K562 (cell line): ENCODE results near the gene EXOC4. TPM values are rescaled to one million over a fixed set of nuclear protein-coding genes. Genes with fewer than 3 reads are reported as not detected.

ENCODE experiments used
- ATAC-seq: fragments of 200-7000 bp; cut with Tn5 transposase; 3 replicates; pipeline ENCODE4 v1.9.1; 2020; ENCODE audit warnings: moderate library complexity
- BruUV-seq: library from RNA; stranded (reverse); fragments of 400-500 nt; replicated peaks from 2 replicates; lab custom pipeline; 2021; lab: Mats Ljungman, UMichigan
- CTCF ChIA-PET: fragments of 300-600 bp; formaldehyde crosslinking; extraction: SDS; loops from one replicate; lab custom pipeline; 2021; ENCODE audit warnings: low intra/inter-chr PET ratio; lab: Yijun Ruan, JAX
- POLR2A ChIA-PET: fragments of 300-600, 350-650 bp; sonication (Branson Sonifier 250); formaldehyde crosslinking; extraction: SDS; loops from one replicate; lab custom pipeline; 2021; ENCODE audit warnings: antibody characterized with exemption, inconsistent platforms; lab: Yijun Ruan, JAX
- DNase-seq, 4 experiments: peaks; one replicate each; pipeline versions ENCODE4 v3.0.0 to v3.0.0-alpha.2; 2011 to 2018; ENCODE audit warnings: low spot score in 3 of 4, mixed read lengths in 3 of 4; ENCODE audit errors: extremely low read depth in 1 of 4
- FAIRE-seq: peaks from 2 replicates; lab custom pipeline; 2011; peaks lifted over from hg19 to GRCh38; lab: Jason Lieb, UNC
- H2AFZ ChIP-seq: 2 replicates; pipeline ENCODE4 v1.6.0; 2011; ENCODE audit warnings: low read depth, low read length, control low read depth, inconsistent platforms
- H3K27ac ChIP-seq: fragments of 200-600 bp; 3 replicates; pipeline ENCODE4 v1.8.0; 2011; ENCODE audit warnings: low read depth, mild to moderate bottlenecking, control low read depth, inconsistent platforms, low read length, moderate library complexity, mixed read lengths; ENCODE audit errors: extremely low read depth
- H3K27me3 ChIP-seq, 2 experiments: fragments of 300-600 bp in 1 of 2; 2 replicates in 1 of 2; 3 replicates in 1 of 2; pipeline versions ENCODE4 v1.6.0 to v1.8.0; 2011; ENCODE audit warnings: inconsistent platforms in 2 of 2, low read length in 2 of 2, mild to moderate bottlenecking in 1 of 2, mixed read lengths in 1 of 2, moderate library complexity in 1 of 2; ENCODE audit not compliant: control insufficient read depth in 2 of 2, insufficient read depth in 2 of 2
- H3K36me3 ChIP-seq: fragments of 300-600 bp; 3 replicates; pipeline ENCODE4 v1.8.0; 2011; ENCODE audit warnings: mild to moderate bottlenecking, low read length, inconsistent platforms; ENCODE audit not compliant: control insufficient read depth, insufficient read depth
- H3K4me1 ChIP-seq, 2 experiments: fragments of 200-600 bp in 1 of 2; replicated peaks in 1 of 2; 2 replicates in 1 of 2; 3 replicates in 1 of 2; pipeline versions ENCODE4 v1.5.1 to v1.8.0; 2011; ENCODE audit warnings: inconsistent platforms in 2 of 2, low read length in 2 of 2, mild to moderate bottlenecking in 1 of 2, mixed read lengths in 1 of 2, moderate library complexity in 1 of 2; ENCODE audit not compliant: control insufficient read depth in 2 of 2, insufficient read depth in 2 of 2
- H3K4me2 ChIP-seq: 2 replicates; pipeline ENCODE4 v1.6.1; 2011; ENCODE audit warnings: low read length, control low read depth, inconsistent platforms, mixed read lengths; ENCODE audit not compliant: insufficient read depth
- H3K4me3 ChIP-seq: fragments of 200-600 bp; sonication (generic), shearing (Covaris generic); 2 replicates; pipeline ENCODE4 v1.5.1; 2016; ENCODE audit warnings: control low read depth, inconsistent platforms
- H3K79me2 ChIP-seq: fragments of 200-600 bp; 3 replicates; pipeline ENCODE4 v1.8.0; 2011; ENCODE audit warnings: low read length, inconsistent platforms; ENCODE audit not compliant: control insufficient read depth, insufficient read depth
- H3K9ac ChIP-seq, 2 experiments: 2 replicates each; pipeline versions ENCODE4 v1.6.0 to v1.6.1; 2011; ENCODE audit warnings: low read depth in 2 of 2, low read length in 2 of 2, control low read depth in 1 of 2, inconsistent platforms in 1 of 2, mild to moderate bottlenecking in 1 of 2, mixed read lengths in 1 of 2; ENCODE audit not compliant: insufficient read depth in 1 of 2
- H3K9me1 ChIP-seq: one replicate; pipeline ENCODE4 v1.6.0; 2011; ENCODE audit warnings: inconsistent platforms, mild to moderate bottlenecking, low read length, moderate library complexity; ENCODE audit not compliant: control insufficient read depth, insufficient read depth
- H3K9me3 ChIP-seq: replicated peaks from 2 replicates; pipeline ENCODE4 v1.5.1; 2011; ENCODE audit warnings: low read depth, low read length, inconsistent platforms; ENCODE audit not compliant: control insufficient read depth, insufficient read depth
- H4K20me1 ChIP-seq: replicated peaks from 2 replicates; pipeline ENCODE4 v1.6.1; 2011; ENCODE audit warnings: low read length, inconsistent platforms, mixed read lengths; ENCODE audit not compliant: control insufficient read depth, insufficient read depth
- CCAR2 ChIP-seq: fragments of 200-400 bp; formaldehyde crosslinking; IDR thresholded peaks from 2 replicates; pipeline ENCODE4 v1.6.1; 2017; ENCODE audit warnings: mild to moderate bottlenecking, low read depth, low read length
- DDX20 ChIP-seq: fragments of 450-650 bp; IDR thresholded peaks from 2 replicates; pipeline ENCODE4 v1.6.1; 2016; ENCODE audit warnings: missing genetic modification characterization, low read depth, mild to moderate bottlenecking, missing compliant biosample characterization, moderate library complexity
- HOMEZ ChIP-seq: fragments of 250-450 bp; sonication (Bioruptor Pico); IDR thresholded peaks from 2 replicates; pipeline ENCODE4 v1.4.0; 2020; ENCODE audit warnings: mild to moderate bottlenecking, moderate library complexity
- NUFIP1 ChIP-seq: fragments of 450-650 bp; IDR thresholded peaks from 2 replicates; pipeline ENCODE4 v1.6.1; 2018; ENCODE audit not compliant: partially characterized antibody
- ZNF23 ChIP-seq: fragments of 250-450 bp; sonication (Bioruptor Pico); IDR thresholded peaks from 2 replicates; pipeline ENCODE4 v1.4.0; 2020; ENCODE audit warnings: mild to moderate bottlenecking
- WGBS: fragments of 100-300 bp; shearing (Covaris generic); methylation state at CpG from one replicate; pipeline ENCODE4 v1.1.6; 2016; ENCODE audit warnings: low coverage, mixed read lengths; ENCODE audit not compliant: insufficient coverage; ENCODE audit errors: missing lambda C conversion rate; 5-methylcytosine and 5-hydroxymethylcytosine counted together
- in situ Hi-C: fragments of 300-500 bp; cut with MboI; formaldehyde crosslinking; loops from 4 replicates; pipeline ENCODE4 v1.15.0; 2018; ENCODE audit warnings: inconsistent platforms, mixed read lengths
- intact Hi-C: fragments of 100-400 bp; cut with micrococcal nuclease; formaldehyde crosslinking; loops from 2 replicates; pipeline ENCODE4 v1.14.2; 2022
- polyA plus RNA-seq, 8 experiments: library from polyadenylated mRNA; depleted of rRNA in 4 of 8; stranded (reverse) in 5 of 8; unstranded in 3 of 8; fragments of >200 nt; fragmentation: Nextera tagmentation in 2 of 8; fragmentation: Illumina TruSeq in 1 of 8; extraction: Ambion mirVana in 2 of 8; extraction: Trizol in 1 of 8; gene quantifications; 2 replicates each; pipeline versions ENCODE4 v1.2.1 to v1.2.3, GENCODE V29; 2011 to 2014; ENCODE audit warnings: inconsistent platforms in 1 of 8, missing spikeins in 1 of 8
- total RNA-seq, 7 experiments: library from RNA; depleted of rRNA in 6 of 7; stranded (reverse); fragments of >200 nt in 6 of 7; fragmentation: Illumina TruSeq in 2 of 7; extraction: Trizol in 2 of 7; gene quantifications; 2 replicates each; pipeline versions ENCODE4 v1.2.1 to v1.2.3, GENCODE V29; 2011 to 2021; ENCODE audit warnings: low replicate concordance in 1 of 7

The EXOC4 gene
- total and polyA plus RNA-seq, 9 of the 15 experiments (the other 6 are each of a cell fraction or from before 2014, with no cell fraction given), result 18.5 to 73.1 (median 46.6) TPM

GRCh38 chr7:133549633-133550032 is 296.8 kb downstream of the EXOC4 start:
- no peaks in the 10 kb centered on the region for H3K27me3 ChIP-seq
- intact Hi-C loops (no loop called here), in situ Hi-C loops (no loop called here)
- H3K9me3 ChIP-seq, result no peaks in the 10 kb centered on the region
- TF ChIP-seq HOMEZ (CRISPR knock-in tag), result no peak
- no peak for TF ChIP-seq CCAR2
- no peak for TF ChIP-seq ZNF23 (CRISPR knock-in tag)
- TF ChIP-seq DDX20, result no peak
- TF ChIP-seq NUFIP1, result no peak
- no peak overlapping the region for H3K4me2 ChIP-seq
- no peak for FAIRE-seq
- no peaks in the 10 kb centered on the region for H3K36me3 ChIP-seq
- H3K79me2 ChIP-seq, result no peaks in the 10 kb centered on the region
- H4K20me1 ChIP-seq, result no peaks in the 10 kb centered on the region
- DNase-seq, result no peak
- CTCF ChIA-PET, result interaction anchor here (0.6 kb wide), 1 partner anchor 126 kb away, joined by 3 read pairs; no protein-coding TSS in a partner anchor
- BruUV-seq, result no TSS peak
- WGBS, result 0% methylated on average over 1 of the region's 1 CpG
- H3K27ac ChIP-seq, result no peak overlapping the region
- H2AFZ ChIP-seq, result no peak overlapping the region
- POLR2A ChIA-PET, result no interaction called here
- H3K4me3 ChIP-seq, result no peak overlapping the region
- ATAC-seq, result no peak
- H3K9me1 ChIP-seq, result no peaks in the 10 kb centered on the region
- H3K4me1 ChIP-seq, result no peaks in the 10 kb centered on the region
- no peak overlapping the region for H3K9ac ChIP-seq
